Measurements from ENCODE around the gene HAX1. TPM values are rescaled to one million over a fixed set of nuclear protein-coding genes. Genes with fewer than 3 reads are reported as not detected.
"Not testable (repeated sequence)": the region's sequence is repeated elsewhere in the genome, so short reads cannot be mapped to it uniquely, and the experiment has no call there.

HAX1 gene
- total and polyA plus RNA-seq, 2 of the 8 experiments (the other 6 are each of a cell fraction or from before 2014, with no cell fraction given): 82.2 to 115 TPM

DNA sequence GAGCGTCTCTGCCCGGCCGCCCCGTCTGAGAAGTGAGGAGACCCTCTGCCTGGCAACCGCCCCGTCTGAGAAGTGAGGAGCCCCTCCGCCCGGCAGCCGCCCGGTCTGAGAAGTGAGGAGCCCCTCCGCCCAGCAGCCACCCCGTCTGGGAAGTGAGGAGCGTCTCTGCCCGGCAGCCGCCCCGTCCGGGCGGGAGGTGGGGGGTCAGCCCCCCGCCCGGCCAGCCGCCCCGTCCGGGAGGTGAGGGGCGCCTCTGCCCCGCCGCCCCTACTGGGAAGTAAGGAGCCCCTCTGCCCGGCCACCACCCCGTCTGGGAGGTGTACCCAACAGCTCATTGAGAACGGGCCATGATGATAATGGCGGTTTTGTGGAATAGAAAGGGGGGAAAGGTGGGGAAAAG lies 15.2 kb downstream of the HAX1 start:
- H2BK15ac ChIP-seq (ENCODE audit: low read length); H4K91ac ChIP-seq (replicated peaks; ENCODE audit: insufficient read length, low read length); H3K14ac ChIP-seq (ENCODE audit: insufficient read length); H3K4ac ChIP-seq (replicated peaks; ENCODE audit: insufficient read length, low read depth, low read length); H3K27ac ChIP-seq (ENCODE audit: low read depth, low read length); CTCF ChIA-PET (ENCODE audit: partially characterized antibody); FAIRE-seq; H3K79me1 ChIP-seq (ENCODE audit: low read depth, low read length); H4K5ac ChIP-seq (ENCODE audit: insufficient read length, low read depth, low read length); H3K9ac ChIP-seq (replicated peaks in 1 of 4; ENCODE audit: extremely low read depth in 1 of 4, low read depth in 3 of 4, low read length in 3 of 4); H2AK5ac ChIP-seq (ENCODE audit: low read depth, low read length); H3K9me3 ChIP-seq (ENCODE audit: insufficient read depth in 2 of 2, low read depth in 1 of 2, low read length in 1 of 2); H2BK120ac ChIP-seq (replicated peaks; ENCODE audit: low read depth, low read length); H3K23me2 ChIP-seq (ENCODE audit: low read depth, low read length); H4K20me1 ChIP-seq (replicated peaks in 1 of 2; ENCODE audit: control insufficient read depth in 1 of 2, insufficient read depth in 2 of 2, low read length in 2 of 2); H2BK5ac ChIP-seq (ENCODE audit: low read depth, low read length); H3K4me3 ChIP-seq (ENCODE audit: extremely low read depth in 1 of 4, insufficient read depth in 2 of 4, low read depth in 3 of 4, low read length in 4 of 4); H3K27me3 ChIP-seq (replicated peaks in 1 of 4; ENCODE audit: control insufficient read depth in 3 of 4, extremely low read depth in 1 of 4, insufficient read depth in 3 of 4, low read length in 3 of 4); H2BK12ac ChIP-seq (ENCODE audit: low read depth, low read length); H3K4me1 ChIP-seq (replicated peaks in 1 of 4; ENCODE audit: control insufficient read depth in 3 of 4, insufficient read depth in 4 of 4, low read length in 3 of 4); H3K36me3 ChIP-seq (ENCODE audit: control insufficient read depth in 2 of 4, insufficient read depth in 4 of 4, low read length in 3 of 4); H3K56ac ChIP-seq (replicated peaks; ENCODE audit: insufficient read length, low read depth, low read length); H3K4me2 ChIP-seq (ENCODE audit: insufficient read depth in 1 of 2, low read depth in 2 of 2, low read length in 2 of 2); H2BK20ac ChIP-seq (ENCODE audit: low read length); DNase-seq (ENCODE audit: low read depth in 1 of 2, low spot score in 2 of 2); POLR2A ChIA-PET (ENCODE audit: partially characterized antibody); H3K23ac ChIP-seq (ENCODE audit: insufficient read length); H3K18ac ChIP-seq (ENCODE audit: extremely low read depth, low read length); H3K79me2 ChIP-seq (ENCODE audit: control insufficient read depth in 1 of 2, insufficient read depth in 2 of 2, low read length in 2 of 2); H4K8ac ChIP-seq (ENCODE audit: extremely low read depth, insufficient read depth, low read length); H2AFZ ChIP-seq (ENCODE audit: low read length): not testable (repeated sequence)
- 94% methylated on average over 7 of the region's 30 CpGs; no CpG with 5 or more reads in 1 of the 2 experiments for WGBS, 2 experiments (ENCODE audit: extremely low coverage in 1 of 2, insufficient coverage in 1 of 2, insufficient read length in 1 of 2, insufficient replicate concordance in 2 of 2, low coverage in 1 of 2, low lambda C conversion rate in 2 of 2, missing lambda C conversion rate in 1 of 2)

All from H1 (cell line).